Raji (cell line): Measurements from ENCODE around the gene FOXN3.

Experiments used
- POLR2A ChIP-seq: IDR thresholded peaks from 2 replicates; pipeline ENCODE4 v1.6.1; 2011; ENCODE audit warnings: low read depth, low read length, control low read depth; ENCODE audit not compliant: insufficient read depth

Gene FOXN3

DNA sequence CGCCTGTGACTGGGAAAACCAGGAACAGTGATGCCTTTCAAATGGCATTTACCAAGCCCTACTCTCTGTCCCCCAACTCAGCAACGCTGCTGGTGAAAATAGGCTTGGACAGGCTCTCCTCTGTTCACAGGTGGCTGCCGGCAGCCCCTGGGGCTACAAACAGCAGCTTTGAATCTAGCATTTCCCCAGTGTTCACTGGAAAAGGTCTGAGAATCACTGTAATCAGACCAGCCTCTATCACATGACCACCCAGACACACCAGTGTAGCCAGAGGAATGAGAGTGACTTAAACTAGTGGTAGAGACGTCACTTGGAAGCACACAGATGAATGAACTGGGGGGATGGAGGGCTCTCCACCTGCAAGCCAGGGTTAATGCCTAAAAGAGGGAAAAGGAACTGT is 151.8 kb downstream of the FOXN3 start:
- no peak for TF ChIP-seq POLR2A

DNA sequence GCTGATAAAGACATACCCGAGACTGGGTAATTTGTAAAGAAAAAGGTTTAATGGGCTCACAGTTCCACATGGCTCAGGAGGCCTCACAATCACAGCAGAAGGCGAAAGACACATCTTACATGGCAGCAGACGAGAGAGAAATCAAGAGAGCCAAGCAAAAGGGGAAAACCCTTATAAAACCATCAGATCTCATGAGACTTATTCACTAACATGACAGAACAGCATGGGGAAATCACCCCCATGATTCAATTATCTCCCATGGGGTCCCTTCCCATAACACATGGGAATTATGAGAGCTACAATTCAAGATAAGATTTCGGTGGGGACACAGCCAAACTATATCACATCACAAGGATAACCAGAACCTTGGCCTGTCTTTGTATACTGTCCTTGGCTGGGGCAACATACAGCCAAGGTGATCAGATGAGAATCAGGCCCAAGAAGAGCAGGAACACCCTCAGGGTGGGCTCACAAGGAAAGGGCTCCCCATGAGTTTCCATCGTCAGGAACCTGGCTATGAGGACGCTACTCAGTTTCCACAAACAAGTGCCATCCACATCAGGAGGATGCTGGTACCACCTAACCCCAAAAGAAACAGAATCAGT is 152.7 kb downstream of the FOXN3 start:
- no peak for TF ChIP-seq POLR2A

GRCh38 chr14:89262041-89262440 is 155.0 kb downstream of the FOXN3 start:
- TF ChIP-seq POLR2A = no peak

- no peak for TF ChIP-seq POLR2A
Measured at GRCh38 chr14:89260898-89261297, 156.1 kb downstream of the FOXN3 start.

DNA sequence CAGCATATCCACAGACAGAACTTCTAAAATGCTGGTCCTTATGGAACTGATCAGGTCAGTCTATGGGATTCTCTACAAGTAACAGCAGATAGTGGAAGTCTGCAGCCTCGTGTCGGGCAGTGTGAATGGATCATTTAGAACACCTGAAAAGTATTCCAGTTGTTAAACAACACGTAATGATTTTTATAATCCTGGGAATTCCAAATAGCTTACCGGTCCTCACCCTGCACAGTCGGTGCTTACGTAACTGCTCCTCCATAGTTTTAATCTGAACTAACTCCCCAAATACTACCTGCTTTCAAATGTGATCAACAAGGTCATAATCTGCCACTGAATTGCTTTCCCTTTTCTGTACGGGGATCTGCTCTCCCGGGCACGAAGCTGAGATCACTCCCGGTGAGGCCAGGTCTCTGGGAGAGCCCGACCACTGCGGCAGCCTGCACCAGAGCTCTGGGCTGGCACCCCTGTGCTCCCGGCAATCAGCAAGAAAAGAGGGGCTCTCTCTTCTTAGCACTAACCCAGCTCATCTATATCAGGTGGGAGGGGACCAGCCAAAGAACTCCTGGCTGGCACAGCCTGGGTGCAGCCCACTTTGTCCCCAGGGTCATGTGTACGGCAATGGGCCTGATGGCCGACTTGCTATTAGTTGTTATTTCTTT is 157.0 kb downstream of the FOXN3 start:
- TF ChIP-seq POLR2A = no peak

- no peak for TF ChIP-seq POLR2A
Measured at GRCh38 chr14:89258728-89259273, 158.2 kb downstream of the FOXN3 start.

- TF ChIP-seq POLR2A = no peak
Measured at GRCh38 chr14:89256951-89257350, 160.1 kb downstream of the FOXN3 start.

GRCh38 chr14:89256283-89256682 is 160.8 kb downstream of the FOXN3 start:
- TF ChIP-seq POLR2A = no peak

DNA sequence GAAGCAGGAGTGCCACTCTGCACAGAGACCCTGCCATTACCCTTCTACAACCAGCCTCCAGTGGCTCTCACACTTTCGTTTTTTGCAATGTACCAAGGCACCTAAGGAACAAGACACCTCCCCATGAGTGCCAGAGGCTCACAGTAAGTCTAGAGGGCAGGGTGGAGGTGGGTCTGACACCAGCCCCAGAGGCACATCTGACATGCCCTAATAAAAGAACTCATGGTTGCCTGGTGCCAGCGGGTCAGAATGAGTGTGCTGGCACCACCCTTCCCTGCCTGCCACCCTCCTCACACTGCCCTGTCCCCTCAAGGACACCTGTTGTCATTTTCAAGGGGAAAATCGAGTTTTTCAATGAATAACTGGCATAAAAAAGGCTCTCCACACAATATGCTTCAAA is 161.2 kb downstream of the FOXN3 start:
- no peak for TF ChIP-seq POLR2A

GRCh38 chr14:89255012-89255411 is 162.0 kb downstream of the FOXN3 start:
- TF ChIP-seq POLR2A = no peak

DNA sequence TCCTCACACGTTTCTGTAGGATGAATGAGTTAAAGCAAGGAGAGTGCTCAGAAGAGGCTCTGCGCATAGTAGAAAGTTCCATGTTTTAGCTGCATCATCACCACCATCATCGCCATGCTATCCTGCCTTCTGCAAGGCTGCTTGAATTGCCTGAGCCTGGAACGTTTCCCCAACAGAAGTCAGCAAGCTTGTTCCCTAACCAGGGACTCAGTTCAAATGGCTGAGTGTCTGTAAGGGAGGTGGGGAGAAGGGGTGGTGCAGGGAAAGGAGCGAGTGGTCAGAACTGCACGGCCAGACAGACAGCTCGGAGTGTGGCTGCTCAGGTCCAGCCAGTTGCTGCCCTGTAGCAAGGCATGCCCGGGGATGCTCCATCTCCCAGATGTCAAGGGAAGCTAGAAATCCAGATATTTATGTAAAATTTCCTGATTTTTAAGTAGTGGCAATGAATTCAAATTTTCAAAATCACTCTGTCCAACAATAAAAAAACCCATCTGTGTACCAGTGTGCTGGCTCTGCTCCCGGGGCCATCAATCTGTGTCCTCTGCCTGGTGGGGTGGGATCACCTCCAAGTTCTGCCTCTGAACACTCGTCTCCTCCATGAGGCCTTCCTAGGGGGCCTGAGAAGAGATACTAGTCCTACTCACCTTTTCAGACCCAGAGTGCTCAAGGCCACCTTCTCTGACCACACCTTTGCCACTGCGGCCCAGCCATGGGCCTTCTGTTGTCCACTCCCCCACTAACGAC is 162.7 kb downstream of the FOXN3 start:
- TF ChIP-seq POLR2A = no peak

DNA sequence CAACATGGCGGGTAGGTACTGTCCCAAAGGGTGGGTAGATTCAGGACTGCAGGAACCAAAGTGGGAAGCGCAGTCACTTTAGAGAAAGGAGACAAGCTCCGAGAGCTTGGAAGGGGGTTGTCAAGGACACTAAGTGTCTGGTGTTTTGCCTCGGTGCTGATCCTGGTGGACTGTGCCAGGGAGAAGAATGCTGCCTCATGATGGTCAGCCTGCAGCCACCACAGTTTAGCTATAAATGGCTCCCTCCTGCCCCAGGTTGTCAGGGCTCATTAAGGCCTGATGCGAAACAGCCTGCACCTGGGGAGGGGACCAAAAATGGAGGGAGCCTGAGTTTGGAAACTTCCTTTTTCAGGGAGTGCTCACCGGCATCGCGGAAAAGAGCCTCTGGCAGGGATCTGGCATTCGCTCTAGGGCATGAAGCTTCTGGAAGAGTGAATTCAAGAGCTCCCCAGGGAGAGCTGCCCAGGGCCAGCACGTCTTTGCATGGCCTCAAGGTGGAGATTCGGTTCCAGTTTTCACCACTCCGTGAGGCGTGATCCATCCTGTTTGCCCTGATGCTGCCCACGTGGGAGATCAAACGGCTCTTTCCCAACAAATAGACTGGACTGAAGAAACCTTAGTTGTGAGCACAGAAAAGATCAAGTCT is 164.0 kb downstream of the FOXN3 start:
- TF ChIP-seq POLR2A = no peak

- TF ChIP-seq POLR2A = no peak
Measured at GRCh38 chr14:89251061-89251460, 166.0 kb downstream of the FOXN3 start.

DNA sequence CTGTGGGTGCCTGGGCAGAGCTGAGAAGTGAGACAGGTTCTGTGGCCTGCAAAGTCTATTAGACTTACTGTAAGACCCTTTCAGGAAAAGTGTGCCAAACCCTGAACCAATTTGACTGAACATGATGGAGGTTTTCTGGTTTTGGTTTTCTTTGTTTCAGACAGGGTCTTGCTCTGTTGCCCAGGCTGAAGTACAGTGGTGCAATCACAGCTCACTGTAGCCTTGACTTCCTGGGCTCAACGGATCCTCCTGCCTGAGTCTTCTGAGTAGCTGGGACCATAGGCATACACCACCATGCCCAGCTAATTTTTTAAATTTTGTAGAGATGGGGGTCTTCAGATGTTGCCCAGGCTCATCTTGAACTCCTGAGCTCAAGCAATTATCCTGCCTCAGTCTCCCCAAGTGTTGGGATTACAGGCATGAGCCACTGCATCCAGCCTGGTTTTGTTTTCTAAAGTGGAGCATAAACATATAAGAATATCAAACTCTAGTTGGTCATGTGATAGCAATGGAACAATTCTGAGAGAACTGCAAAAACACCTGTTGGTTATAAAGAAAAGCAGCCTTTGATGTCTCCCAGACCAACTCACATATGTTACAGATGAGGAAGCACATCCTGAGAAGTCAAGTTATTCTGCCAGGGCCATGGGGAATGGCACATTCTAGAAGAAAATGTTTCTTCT is 166.9 kb downstream of the FOXN3 start:
- no peak for TF ChIP-seq POLR2A
